Renal pelvis (tissue), 4 donors: ENCODE measurements around the gene ZBTB3. TPM values are rescaled to one million over a fixed set of nuclear protein-coding genes. Genes with fewer than 3 reads are reported as not detected.
A peak's percentile ranks its signal among the peaks of the same experiment; 100 is the strongest.
"Not testable (repeated sequence)": the region's sequence is repeated elsewhere in the genome, so short reads cannot be mapped to it uniquely, and the experiment has no call there.

Source experiments
- DNase-seq: peaks from one replicate; pipeline ENCODE4 v3.0.0-alpha.2; 2013
- polyA plus RNA-seq, 3 donors: library from polyadenylated mRNA; unstranded; fragments of 120-200 nt; gene quantifications; one replicate each; pipeline ENCODE4 v1.2.1, GENCODE V29; 2013; ENCODE audit not compliant: insufficient read length in 3 of 3

The ZBTB3 gene
- polyA plus RNA-seq, 3 donors = 8.1 to 10.4 (median 9.4) TPM

GRCh38 chr11:62719302-62719978 is 34.5 kb downstream of the ZBTB3 start:
- DNase-seq = no peak

DNA sequence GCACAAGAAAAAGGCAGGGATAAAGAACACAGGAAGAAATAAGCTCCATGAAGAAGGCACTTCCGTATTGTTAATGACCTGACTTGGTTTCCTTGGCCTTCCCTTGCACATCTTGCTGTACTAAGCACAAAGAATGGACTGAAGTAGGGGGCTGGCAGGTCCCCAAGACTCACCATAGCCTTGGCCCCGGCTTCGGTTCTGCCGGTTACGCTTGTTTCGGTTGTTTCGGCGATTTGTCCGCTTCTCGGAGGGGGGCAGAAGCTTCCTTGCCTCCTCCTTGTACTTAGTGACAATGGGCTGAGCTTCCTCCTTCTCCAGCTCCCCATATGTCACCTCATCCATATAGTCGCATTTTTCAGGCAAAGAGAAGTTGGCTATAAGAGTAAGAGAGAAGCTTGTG is 37.1 kb downstream of the ZBTB3 start:
- no peak for DNase-seq

DNA sequence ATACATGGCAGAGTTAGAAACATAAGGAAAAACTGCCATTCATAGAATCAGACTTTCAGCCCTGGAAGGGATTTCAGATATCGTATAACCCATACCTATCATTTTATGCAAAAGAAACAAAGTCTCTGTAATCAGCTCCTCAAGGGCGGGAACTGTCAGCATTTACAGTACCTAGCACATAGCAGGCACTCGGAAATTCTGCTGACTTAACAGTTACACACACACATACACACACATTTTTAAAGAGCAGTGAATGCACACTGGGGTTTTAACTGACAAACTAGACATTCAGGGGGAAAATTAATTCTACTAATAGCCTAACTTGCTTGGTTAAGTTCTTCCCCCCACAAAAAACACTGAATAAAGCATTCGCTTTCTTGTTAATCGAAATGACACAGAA is 37.8 kb downstream of the ZBTB3 start:
- no peak for DNase-seq

DNA sequence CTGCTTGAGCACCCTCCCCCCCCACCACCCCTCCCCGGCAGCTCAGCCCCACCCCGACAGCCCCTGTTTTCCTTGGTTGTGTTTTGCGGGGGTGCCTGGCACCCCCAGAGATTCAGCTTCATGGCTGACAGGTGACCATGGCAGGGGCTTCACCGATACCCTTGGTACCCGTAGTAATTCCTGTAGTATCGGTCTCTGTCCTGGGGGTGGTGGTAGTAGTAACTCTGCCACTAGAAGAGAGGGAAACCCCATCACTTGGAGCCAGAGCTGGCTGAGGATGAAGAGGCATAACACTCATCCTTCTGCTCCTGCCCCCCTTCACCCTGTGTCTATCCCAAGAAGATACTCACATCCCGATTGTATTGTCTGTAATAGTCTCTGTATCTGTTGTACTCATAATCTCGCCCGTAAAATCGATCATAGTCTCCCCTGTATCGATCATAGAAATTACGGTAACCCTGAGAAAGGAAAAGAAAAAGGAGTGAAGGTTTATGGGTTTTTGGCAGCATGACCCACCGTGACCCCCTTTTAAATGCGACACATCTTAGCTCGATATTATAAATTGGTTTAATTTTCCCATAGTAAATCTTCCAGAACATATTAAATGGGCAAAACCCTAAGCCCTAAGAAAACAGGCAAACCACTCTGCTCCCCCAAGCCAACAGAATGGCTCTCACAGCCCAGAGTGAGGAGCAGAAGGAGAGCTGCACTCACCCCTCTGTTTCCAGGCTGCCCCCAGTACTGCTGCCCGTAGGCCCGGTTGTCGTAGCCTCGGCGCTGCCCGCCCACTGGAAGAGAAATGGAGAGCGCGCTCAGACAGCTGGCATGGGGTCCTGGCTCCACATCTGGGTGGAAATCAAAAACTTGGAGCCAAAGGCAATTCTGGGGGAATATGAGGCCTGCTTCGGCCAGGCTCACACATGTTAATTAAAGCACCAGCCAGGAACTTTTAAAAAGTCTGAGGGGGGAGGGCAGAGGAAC is 38.5 kb downstream of the ZBTB3 start:
- DNase-seq = no peak

DNA sequence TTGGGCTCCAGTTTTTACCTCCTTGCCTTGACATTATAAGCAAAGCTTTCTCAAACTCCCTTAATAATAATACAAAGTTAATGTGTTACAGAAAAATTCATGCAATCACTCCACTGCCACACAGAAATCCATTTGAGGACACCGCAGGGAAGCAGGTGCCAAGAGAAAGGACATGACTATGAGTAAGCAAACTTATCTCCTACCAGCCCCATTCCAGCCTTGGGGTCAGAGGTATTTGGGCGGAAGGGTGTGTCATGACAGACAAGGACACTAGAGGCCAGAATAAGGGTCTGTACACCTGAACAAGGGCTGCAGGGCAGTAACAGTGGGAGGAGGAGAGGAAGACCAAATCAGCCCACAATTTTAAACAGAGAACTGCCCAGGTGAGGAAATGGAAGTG is 40.6 kb downstream of the ZBTB3 start:
- no peak for DNase-seq

- DNase-seq = no peak
Observed at GRCh38 chr11:62712861-62713260, 41.1 kb downstream of the ZBTB3 start.

DNA sequence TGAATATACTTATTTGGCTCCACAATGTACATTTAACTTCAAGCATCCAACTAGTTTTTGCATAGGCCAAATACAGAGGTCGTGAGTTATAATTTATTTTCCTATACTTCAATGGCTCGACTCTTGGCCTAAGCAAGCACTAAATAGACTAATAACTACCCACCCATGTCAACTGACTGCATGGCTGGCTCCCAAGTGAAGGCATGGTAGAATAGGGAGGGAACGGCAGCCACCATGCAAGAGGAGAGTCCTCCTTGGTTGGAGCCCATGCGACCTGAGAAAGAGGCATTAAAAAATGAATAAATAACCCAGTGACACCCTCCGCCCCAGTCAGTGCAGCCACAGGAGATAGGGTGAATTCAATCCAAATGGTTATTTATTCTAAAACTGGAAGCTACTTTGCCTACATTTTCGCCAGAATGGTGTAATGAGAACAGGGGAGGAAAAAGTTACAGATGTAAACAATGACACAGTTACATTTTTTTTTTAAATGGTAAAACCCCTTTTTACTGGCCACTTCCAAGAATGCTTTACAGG is 41.6 kb downstream of the ZBTB3 start:
- DNase-seq = no peak

- no peak for DNase-seq
Observed at GRCh38 chr11:62710001-62710345, 44.0 kb downstream of the ZBTB3 start.

GRCh38 chr11:62709247-62710000 is 44.5 kb downstream of the ZBTB3 start:
- DNase-seq = peak; percentile 99

- no peak for DNase-seq
Observed at GRCh38 chr11:62708793-62709192, 45.2 kb downstream of the ZBTB3 start.

- DNase-seq = no peak
Observed at GRCh38 chr11:62708392-62708791, 45.6 kb downstream of the ZBTB3 start.

GRCh38 chr11:62707277-62707861 is 46.6 kb downstream of the ZBTB3 start, which contains the start of the genes BSCL2 and GNG3:
Gene BSCL2, minus strand, starts transcription at chr11:62707424. Its CDS starts 229 bp downstream, at chr11:62707195.
Gene GNG3, plus strand, starts transcription at chr11:62707676. Its CDS starts 620 bp downstream, at chr11:62708296.
- peak; percentile 84 for DNase-seq

DNA sequence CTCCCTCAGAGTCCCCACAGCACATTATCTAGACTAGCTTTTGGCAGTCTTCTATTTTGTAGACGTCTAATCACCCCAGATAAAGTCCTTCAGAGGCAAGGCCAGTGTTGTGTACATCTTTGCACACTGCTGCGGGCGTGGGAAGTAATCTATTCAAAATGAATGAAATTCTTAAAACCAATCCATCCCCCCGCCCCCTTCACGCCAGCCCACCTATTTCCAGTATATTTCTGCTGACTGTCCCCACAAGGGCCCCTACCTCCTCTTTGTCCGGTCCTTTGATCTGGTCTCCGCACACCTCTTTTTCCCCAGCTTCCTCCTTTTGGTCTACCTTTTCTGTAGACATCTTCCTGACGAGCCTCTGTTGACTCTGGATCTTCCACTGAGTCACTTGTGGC is 47.1 kb downstream of the ZBTB3 start:
- no peak for DNase-seq

DNA sequence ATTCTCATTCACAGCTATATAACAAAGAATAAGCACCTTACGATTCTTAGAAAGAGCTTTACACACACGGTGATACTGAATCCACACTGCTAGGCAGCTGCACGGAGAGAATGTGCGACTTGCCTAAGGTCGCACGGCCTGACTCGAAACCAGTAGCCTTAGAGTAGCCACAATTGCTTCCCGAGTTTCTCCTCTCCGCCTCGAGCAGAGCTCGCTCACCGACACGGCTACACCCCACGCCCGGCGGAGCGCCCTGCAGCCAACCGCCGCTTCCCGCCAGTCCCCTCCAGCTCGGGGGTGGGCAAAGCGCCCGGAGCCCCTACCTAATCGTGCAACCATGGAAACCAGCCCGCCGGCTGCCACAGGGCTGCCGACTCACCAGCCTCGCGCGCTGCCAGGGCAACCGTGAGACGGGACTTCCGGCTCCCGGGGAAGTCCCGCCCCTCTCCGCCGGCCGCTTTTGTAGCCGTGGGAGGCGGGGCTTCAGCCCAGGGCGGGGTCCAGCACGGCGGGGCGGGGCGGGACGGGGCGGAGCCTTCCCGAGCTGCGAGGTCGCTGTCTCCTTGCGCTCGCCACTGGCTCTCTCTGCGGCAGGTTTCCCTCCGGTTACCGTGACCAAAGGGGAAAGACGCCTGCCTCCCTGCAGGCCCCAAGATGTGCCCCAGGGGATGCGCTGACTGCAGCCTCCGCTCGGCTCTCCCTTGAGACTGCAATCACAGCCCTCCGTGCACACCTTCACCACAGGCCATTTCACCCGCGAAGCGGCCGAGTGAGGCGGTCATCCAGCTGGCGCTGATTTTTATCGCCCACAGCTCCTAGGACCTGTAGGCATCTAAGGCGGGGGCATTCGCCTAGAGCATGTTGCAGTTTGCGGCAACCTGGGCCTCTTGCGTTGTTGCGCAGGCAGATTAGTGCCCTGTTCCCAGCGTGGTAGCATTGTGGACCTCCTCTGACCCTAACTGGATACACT is 47.8 kb downstream of the ZBTB3 start:
- peak; percentile 94 for DNase-seq

- DNase-seq = no peak
Observed at GRCh38 chr11:62705413-62705812, 48.5 kb downstream of the ZBTB3 start.

DNA sequence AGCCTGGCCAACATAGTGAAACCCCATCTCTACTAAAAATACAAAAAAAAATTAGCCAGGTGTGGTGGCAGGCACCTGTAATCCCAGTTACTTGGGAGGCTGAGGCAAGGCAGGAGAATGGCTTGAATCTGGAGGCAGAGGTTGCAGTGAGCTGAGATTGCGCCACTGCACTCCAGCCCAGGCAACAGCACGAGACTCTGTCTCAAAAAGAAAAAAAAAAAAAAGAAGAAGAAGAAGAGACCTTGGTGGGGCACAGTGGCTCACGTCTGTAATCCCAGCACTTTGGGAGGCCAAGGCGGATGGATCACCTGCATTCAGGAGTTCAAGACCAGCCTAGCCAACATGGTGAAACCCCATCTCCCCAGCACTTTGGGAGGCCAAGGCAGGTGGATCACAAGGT is 50.0 kb downstream of the ZBTB3 start:
- not testable (repeated sequence) for DNase-seq

DNA sequence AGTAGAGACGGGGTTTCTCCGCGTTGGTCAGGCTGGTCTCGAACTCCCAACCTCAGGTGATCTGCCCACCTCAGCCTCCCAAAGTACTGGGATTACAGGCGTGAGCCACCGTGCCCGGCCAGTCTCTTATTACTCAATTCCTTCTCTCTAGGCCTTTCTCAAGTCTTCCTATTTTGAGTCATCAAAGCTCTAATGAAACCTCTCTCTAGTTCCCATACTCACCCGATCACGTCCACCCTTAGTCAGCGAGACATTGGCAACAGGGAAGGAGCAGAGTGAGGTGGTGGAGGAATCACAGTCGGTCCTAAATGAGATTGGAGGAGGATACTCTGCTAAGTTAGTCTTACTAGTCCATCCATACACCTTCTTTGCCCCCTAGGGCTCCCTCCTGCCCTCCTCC is 51.7 kb downstream of the ZBTB3 start:
- no peak for DNase-seq
